ENCODE data around the gene RANGAP1.

Gene RANGAP1, protein sequence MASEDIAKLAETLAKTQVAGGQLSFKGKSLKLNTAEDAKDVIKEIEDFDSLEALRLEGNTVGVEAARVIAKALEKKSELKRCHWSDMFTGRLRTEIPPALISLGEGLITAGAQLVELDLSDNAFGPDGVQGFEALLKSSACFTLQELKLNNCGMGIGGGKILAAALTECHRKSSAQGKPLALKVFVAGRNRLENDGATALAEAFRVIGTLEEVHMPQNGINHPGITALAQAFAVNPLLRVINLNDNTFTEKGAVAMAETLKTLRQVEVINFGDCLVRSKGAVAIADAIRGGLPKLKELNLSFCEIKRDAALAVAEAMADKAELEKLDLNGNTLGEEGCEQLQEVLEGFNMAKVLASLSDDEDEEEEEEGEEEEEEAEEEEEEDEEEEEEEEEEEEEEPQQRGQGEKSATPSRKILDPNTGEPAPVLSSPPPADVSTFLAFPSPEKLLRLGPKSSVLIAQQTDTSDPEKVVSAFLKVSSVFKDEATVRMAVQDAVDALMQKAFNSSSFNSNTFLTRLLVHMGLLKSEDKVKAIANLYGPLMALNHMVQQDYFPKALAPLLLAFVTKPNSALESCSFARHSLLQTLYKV

DNA sequence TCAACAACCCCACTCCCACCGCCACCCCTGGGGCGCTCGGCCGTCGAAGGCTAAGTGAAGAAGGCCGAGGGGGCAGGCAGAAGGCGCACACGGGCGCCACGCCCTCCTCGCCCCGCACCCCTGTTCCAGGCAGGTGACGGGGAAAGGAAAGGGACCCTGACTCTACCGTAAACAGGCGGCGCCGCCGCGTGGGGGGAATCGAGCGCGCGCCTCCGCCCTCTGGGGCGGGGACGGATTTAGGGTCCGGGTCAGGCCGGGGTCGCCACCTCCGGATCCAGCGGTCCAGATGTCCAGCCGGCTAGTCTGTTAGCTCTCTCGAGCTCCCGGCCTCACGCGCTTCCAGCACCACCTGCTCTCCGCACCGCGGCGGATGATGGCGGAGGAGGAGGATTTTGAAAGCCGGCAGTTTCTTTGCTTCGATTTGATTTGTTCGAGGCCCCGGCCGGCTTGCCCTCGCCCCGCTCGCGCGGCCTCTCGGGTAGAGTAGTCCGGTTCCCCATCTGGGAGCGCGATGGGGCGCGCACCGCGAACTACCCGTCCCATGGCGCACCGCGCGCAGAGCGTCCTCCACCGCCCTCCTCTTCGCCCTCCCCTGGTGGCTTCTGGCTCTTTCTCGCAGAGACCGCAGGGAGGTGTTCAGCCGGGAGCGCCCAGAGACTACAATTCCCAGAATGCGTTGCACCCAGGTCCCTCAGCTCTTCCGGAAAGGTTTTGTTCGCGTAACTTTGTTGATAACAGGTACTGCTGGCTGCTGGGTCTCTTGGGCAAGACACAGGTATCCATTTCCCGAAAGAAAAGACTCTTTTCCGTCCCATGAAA is at the start of gene RANGAP1:
Gene RANGAP1 (minus strand): TSS at position 368 of the 819 bp plus-strand sequence. CDS start 5,143 bp downstream, outside the sequence.
- DNase-seq = peak; percentile 95 to 98

DNA sequence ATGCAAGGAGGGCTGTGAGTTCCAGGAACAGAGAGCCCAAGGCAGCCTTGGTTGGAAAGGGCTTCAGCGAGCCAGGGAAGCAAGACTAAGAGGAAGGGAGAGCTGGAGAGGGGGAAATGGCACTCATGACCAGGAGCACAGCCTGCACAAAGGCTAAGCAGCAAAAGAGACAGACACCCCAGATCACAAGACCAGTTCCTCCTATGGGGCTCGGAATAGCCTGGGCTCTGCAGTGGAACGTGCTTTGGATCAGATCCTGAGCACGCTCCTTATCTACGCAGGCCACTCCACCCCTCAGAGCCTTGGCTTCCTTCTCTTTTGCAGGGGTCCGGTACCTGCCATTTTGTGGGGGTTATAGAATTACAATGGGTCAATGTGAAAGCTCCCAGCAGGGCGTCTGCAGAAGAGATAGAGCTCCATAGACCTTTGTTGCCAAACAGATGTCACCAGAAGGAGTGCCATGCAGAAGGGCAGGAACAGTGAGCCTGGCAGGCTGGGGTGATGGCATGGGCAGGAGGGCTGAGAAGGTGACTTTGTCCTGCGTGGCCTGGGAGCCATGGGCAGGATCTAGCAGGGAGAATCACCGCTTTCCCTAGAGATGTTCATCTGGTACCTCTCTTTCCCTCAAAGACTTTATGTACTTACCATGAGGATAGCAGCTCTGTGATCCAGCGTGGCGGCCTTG is 49.1 kb upstream of the RANGAP1 start:
- no peak for DNase-seq

DNA sequence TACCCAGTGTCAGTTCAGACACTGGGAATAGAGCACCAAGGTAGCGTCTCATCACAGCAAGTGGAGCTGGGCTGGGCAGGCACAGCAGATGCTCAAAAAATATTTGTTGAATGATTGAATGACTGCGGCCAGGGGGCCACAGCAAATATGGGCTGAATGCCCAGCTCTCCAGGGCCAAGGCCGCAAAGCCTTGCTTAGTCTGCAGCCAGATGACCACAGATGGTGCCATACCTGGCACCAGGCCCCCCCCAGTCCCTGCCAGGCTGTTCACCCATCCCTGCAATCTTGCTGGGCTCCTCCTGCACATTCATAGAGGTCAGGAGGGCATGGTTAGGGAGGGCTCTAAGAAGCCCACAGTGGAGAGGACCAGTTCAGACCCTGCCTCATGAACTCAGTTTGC is 48.2 kb upstream of the RANGAP1 start:
- no peak for DNase-seq

DNA sequence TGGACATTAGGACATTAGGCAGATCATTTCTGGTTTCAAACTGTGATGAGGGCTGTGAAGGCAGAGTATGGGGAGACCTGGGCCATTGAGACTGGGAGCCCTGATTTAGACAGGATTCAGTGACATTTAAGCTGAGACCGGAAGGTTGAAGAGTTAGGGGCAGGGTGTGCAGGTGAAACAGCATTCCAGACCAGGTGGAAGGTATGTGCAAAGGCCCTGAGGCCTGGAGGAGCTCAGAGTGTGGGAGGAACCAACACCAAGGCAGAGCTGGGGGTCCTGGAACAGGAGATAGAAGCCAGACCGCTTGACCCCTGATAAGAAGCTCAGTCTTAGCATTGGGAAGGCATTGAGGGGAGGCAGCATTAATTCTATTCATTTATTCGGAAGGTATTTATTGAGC is 47.8 kb upstream of the RANGAP1 start:
- no peak for DNase-seq

DNA sequence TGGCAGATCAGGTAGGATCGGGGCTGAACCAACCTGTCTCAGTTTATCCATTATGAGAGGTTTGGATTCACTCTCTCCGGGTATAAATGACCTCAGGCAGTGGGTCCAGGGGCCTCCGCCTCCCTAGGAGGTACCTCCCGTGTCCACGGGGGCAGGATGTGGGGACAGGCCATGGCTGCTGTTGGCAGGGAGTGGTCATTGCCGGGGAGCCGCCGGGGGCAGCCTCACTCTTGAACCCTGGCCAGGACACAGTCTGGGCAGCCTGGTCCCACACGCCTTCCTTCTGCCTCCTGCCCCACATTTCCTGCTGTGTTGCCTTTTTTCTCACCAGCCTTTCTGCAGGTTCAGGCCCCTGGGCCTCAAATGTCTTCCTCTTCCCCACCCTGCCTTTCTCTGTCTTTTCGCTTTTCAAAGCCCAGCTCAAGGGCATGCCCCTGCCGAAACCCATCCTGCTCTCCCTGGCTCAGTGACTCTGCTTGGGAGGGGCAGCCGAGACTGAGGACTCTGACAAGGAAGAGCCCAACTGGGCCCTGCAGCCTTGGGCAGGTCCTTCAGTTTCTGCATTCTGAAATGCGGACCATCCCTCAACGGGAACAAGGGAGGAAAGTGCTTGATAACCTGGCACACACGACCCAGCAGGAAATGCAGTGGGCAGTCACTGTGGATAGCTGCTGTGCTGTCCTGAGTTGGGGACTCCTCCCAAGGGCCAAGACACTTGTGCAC is 46.4 kb upstream of the RANGAP1 start:
- no peak for DNase-seq

DNA sequence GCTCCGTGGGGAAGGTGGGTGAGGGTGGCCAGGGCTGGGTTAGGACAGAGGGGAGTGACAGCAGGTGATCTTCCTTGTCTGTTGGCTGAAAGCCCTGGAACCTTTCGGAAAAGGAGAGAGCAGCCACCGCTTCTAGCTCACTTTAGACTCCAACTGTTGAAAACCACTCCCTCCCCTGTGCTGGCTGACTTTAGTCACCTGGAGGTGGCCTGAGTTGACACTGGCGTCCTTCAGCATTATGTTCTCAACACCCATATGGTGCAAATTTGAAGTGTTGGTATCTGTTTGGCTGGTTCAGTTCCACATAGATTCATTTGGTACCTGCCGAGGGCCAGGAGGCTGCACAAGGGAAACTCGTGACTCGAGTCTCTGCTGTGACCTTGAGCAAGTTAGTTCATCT is 44.2 kb upstream of the RANGAP1 start:
- no peak for DNase-seq

DNA sequence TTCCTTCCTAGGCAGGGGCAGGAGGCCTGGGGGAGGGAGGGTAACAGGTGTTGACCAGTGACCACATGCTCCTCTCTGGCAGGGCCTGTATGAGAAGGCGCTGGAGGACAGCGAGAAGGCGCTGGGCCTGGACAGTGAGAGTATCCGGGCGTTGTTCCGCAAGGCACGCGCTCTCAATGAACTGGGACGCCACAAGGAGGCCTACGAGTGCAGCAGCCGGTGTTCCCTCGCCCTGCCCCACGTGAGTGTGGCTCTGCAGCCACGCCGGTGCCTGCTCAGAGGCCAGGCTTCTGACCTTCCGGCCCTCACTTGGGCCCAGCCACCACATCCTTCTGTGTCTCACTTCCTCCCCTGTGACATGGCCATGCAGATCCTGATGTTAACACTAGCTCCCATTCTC is 41.1 kb upstream of the RANGAP1 start:
- no peak for DNase-seq

DNA sequence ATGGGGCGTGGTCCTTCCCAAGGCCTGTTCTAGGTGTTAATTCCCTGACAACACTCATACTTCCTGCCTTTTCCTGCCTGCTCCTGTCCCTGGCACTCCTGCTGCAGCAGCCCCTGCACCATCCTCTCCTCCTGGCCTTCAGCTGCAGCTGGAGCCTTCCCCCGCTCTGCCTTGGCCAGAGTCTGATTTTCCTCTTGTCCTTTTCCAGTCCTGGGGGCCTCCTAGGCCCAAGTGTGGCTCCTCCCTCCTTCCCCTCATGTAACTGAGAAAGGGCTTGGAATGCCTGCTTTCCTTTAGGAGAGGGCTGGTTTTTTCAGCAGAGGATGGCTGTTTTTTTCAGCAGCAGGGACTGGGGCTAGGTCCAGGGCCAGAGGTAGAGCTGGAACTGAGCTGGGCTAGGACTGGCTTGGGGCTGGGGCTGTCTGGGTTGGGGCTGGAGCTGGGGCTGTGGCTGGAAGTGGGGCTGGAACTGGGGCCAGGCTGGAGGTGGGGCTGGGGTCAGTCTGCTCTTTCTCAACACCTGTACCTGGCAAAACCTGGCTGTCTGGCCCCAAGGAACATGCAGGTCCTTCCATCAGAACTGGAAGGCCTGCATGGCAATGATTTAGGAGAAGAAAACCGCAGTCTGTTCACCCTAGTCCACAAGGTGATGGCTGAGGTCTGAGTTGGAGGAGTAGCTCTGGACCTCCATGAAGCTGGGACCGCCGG is 39.0 kb upstream of the RANGAP1 start:
- DNase-seq = no peak

DNA sequence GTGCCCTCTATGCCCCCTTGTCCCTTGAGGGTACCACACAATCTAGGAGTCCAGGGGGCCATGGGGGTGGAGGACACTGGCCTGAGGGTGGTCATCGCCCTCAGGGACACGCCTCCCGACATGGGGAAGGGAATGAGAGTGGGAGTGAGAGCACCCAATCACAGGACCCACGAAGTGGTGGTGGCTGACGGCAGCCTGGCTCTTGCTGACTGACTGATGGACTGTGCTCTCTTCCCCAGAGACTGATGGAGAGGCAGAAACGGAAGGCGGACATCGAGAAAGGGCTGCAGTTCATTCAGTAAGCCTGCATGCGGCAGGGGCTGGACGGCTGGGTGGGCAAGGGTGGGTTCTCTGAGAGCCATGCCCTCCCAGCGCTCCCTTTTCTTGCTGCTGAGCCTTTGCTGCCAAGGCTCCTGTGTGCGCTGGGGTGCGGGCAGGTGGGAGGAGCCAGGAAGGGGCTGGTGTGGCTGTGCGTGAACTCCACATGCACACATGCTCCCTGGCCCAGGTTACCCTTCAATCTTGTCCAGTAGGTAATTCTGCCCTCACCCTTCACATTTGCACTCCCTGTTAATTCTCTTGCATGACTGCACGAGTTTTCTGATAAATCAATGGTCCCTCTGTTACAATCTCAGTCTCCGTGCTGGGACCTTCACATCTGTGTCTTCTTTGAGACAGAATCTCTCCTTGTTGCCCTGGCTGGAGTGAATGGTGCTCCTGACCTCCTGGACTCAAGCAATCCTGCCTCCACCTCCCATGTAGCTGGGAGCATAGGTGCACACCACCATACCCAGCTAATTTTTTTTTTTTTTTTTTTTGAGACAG is 34.6 kb upstream of the RANGAP1 start:
- DNase-seq = no peak

DNA sequence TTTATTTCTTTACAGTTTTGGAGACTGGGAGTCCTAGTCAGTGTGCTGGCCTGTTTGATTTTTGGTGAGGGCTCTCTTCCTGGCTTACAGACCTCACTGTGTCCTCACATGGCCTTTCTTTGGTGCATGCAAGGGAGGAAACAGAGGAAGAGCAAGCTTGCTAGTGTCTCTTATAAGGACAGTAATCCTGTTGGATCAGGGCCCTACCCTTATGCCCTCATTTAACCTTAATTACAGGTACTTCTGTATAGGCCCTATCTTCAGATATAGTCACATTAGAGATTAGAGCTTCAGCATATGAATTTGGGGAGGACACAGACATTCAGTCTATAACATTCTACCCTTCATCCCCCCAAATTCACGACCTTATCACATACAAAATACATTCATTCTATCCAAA is 29.6 kb upstream of the RANGAP1 start:
- no peak for DNase-seq

DNA sequence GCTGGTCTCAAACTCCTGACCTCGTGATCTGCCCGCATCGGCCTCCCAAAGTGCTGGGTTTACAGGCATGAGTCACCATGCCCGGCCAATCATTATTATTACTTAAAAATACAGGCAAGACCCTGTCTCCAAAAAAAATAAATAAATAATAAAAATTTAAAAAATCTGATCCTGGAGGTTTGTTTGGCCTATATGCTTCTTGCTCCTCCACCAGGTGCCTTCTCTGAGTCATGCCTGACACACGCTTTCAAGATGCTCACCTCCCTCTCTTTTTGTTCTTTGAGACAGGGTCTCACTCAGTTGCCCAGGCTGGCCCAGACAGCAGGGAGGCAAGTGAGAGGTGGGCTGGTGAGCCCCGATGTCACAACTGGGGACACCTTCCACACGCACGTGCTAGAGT is 28.8 kb upstream of the RANGAP1 start:
- no peak for DNase-seq

DNA sequence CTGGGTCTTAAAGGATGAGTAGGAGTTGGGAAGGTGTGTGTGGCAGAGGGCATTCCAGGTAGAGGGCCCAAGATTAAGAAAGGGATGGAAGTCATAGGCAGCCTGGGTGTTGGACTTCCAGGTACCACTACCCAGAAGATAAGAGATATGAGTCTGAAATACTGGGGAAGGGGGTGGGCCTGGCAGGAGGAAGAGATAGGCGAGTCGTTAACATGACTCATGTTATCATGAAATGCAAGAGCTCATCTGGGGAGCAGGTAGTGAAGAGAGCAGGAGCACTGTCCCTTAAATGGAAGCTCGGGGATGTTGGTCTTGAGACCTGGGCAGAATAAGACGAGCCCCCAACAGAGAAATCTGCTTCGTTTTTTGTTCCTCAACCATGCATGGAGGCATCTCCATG is 25.5 kb upstream of the RANGAP1 start:
- DNase-seq = no peak

DNA sequence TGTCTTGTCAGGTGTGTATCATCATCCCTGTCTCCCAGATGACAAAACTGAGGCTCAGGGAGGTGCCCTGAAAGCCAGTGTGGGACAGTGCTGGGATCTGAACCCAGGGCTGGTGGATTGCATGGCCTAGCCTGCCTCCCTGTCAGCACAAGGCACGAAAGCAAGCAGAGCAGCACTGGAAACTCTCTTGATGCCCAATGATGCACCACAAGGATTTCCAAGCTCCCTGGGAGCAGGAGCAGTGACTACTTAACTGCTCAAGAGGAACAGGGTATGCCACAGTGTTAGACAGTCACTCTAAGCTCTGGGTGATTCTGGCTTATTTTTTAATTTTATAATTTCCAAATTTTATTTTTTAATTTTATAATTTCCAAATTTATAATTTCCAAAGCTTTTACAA is 24.3 kb upstream of the RANGAP1 start:
- DNase-seq = no peak

DNA sequence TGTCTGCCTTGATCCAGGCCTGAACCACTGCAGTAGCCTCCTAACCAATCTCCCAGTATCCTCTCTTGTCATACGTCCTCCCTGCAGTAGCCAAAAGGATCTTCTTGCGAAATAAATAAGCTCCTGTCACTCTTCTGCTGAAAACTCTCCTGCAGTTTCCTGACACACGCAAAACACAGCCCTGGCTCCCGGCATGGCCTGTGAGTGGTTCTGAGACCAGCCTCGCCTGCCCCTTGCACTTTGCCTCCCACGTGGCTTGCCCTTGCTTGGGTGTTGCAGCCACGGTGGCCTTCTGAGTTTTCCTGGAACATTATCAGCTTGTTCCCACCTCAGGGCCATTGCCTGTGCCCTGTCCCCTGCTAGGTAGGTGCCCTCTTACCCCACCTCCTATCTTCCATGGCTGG is 22.6 kb upstream of the RANGAP1 start:
- no peak for DNase-seq

DNA sequence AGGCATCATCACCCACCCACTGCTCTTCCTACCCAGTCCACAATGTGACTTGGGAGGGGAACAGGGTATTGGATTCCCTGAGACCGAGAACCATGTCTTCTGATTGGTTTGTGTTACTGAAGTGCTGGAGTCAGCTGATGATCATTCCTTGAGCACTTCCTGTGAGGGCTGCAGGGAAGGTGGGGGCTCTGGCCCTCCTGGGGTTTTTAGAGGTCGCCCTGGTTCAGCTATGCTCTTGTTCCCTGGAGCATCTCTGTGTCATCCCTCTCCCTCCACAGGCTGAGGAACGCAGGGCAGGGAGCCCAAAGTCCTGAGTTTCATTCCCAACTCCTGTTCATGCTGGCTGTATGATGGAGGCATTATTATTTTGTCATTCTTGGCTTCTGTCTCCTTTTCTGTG is 22.1 kb upstream of the RANGAP1 start:
- no peak for DNase-seq

DNA sequence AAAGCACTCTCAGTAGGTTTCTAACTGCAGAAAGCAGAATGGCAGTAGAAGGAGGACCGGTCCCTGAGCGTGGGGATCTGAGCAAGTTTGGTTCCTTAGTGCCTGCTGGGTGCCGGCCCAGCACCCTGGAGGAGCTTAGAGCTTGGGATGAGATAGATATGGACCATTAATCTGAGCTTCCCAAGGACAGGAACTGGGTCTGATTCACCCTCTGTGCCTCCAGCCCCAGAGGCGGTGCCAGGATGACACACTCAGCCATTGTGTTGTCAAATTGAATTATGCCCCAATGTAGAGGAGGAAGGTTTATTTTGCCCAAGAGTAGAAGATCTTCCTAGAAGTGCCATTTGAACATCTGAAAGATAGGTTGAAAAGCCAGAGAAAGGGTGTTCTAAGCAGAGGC is 19.7 kb upstream of the RANGAP1 start:
- no peak for DNase-seq

DNA sequence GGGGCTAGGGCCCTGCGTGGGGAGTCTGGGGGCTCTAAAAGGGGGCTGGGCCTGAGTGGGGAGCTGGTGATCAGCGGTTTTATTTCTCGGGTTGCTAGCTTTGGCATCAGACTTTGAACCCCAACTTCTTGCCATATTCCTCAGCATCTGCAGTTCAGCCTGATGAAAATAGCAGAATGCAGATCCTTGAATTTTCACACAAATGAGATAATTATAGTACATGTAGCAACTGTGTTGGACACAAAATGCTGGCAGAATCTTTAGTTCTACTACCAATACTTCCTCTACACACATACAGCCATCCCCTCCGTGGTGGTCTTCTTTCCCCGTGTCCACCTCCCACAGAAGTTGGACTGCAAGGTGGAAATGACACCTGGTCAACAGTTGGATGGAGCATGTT is 16.8 kb upstream of the RANGAP1 start:
- DNase-seq = no peak

DNA sequence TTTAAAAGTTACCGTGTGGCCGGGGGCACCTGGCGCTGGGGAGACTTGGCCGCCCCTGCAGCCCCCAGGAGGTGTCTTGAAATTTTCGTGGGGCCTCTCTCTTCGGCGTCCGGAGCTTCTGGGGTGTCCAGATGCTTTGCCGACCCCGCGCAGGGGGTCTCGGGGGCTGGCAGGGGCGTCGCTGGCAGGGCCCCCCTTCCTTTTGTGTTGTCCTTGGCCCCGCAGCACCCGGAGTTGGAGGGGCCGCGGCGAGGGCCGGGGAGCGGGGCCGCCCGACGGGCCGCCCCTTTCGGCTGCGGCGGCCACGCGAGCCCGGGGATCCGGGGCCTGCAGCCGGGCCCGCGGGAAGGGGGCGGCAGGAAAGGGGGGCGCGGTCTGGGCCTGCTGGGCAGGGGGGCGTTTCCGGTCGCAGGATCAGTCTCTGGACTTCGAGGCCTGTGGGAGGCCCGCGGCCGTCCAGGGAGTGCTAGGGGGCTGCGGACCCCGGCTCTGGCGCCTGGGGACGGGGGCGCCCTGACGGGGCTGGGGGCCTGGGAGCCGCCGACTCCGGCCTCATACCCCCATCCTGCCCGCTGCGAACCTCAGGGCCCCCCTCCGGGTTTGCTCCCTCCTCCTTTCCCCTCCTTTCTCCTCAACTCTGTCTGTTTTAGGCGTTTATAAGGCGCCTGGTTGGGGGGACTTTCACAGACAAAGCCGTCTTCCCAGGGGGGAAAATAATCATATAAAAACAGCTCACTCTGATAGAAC is 16.2 kb upstream of the RANGAP1 start:
- no peak for DNase-seq

DNA sequence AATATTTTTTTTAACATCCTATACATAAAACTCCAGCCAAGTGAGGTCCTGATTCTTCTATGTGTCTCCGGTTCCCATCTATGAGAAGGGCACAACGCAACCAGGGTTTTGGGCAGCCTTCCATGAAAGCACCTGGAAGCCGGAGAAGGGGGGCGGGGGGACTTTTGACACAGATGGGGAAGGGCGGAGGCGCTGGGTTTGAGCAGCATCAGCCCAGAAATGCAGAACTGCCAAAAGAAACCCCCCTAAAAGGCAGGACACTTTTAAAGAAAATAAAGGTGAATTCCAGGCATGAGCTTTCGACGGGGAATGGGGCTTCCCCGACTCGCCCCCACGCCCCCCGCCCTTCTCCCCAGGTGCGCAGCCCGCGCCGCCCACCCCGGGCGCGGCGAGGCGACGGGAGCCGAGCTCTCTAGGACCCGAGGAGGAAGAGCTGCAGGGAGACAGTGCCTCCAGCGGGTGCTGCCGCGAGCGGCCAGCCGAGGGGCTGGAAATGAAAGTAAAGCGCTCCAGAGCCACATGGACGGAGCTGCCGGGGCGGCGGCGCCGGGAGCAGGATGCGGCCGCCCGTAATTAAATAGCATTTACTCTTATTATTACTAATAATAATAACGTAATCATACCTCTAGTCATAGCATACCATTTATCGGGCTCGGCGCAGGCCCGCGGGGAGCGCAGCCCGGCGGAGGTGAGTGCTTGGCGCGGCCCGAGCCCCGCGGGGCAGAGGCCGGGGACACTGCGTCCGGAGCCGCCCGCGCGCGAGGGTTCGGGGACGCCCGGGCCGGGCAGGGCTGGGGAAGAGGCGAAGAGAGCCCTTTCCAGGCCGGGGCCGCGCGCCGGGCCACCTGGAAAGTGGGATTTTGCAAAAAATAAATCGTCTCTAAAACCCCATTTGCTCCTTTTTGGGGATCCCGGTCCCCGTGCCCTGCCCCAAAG is 15.4 kb upstream of the RANGAP1 start, which contains the start of gene ZC3H7B:
Gene ZC3H7B (plus strand): TSS at position 441 of the 936 bp plus-strand sequence. CDS start 19,136 bp downstream, outside the sequence.
- DNase-seq = peak; percentile 29 to 90
